ENCODE measurements around the gene DMBX1.

DNA sequence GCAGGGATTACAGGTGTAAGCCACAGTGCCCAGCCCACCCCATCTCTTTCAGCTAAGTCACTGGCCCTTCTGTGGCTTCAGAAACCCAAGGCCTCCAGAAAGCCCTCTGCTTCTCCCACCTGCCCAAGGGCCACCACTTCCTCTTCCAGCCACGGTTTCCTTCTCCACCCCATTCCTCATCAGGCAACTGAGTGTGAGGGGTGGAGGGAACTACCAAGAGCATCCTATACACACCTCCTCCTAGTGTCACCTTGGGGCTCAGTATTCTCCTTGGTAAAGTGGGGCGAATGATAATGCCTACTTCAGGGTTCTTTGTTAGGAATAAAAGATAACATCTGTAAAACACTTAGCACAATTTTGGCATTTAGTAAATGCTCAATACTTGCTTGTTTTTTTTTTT lies 31.8 kb downstream of the DMBX1 start:
- TF ChIP-seq ZNF780A (CRISPR knock-in tag; IDR thresholded peaks at IDR 0.05): no peak
- no peak for TF ChIP-seq SMARCA5 (IDR thresholded peaks at IDR 0.05)
- TF ChIP-seq ZNF311 (CRISPR knock-in tag; IDR thresholded peaks at IDR 0.05): no peak
- TF ChIP-seq EP300 (IDR thresholded peaks at IDR 0.05; ENCODE audit: low read length): no peak
- TF ChIP-seq, protein P1, sequence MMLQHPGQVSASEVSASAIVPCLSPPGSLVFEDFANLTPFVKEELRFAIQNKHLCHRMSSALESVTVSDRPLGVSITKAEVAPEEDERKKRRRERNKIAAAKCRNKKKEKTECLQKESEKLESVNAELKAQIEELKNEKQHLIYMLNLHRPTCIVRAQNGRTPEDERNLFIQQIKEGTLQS (IDR thresholded peaks at IDR 0.05): no peak
- TF ChIP-seq, protein P1 (CRISPR knock-in tag; conservative IDR thresholded peaks at IDR 0.05): no peak
- no peak for TF ChIP-seq EHMT2 (IDR thresholded peaks at IDR 0.05)
- no peak for TF ChIP-seq ZNF274 (IDR thresholded peaks at IDR 0.05; ENCODE audit: borderline replicate concordance, low read depth, low read length)
- TF ChIP-seq, protein P2, sequence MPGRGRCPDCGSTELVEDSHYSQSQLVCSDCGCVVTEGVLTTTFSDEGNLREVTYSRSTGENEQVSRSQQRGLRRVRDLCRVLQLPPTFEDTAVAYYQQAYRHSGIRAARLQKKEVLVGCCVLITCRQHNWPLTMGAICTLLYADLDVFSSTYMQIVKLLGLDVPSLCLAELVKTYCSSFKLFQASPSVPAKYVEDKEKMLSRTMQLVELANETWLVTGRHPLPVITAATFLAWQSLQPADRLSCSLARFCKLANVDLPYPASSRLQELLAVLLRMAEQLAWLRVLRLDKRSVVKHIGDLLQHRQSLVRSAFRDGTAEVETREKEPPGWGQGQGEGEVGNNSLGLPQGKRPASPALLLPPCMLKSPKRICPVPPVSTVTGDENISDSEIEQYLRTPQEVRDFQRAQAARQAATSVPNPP (IDR thresholded peaks at IDR 0.05; ENCODE audit: borderline replicate concordance, insufficient read depth, insufficient read length): no peak
- TF ChIP-seq, protein P3, sequence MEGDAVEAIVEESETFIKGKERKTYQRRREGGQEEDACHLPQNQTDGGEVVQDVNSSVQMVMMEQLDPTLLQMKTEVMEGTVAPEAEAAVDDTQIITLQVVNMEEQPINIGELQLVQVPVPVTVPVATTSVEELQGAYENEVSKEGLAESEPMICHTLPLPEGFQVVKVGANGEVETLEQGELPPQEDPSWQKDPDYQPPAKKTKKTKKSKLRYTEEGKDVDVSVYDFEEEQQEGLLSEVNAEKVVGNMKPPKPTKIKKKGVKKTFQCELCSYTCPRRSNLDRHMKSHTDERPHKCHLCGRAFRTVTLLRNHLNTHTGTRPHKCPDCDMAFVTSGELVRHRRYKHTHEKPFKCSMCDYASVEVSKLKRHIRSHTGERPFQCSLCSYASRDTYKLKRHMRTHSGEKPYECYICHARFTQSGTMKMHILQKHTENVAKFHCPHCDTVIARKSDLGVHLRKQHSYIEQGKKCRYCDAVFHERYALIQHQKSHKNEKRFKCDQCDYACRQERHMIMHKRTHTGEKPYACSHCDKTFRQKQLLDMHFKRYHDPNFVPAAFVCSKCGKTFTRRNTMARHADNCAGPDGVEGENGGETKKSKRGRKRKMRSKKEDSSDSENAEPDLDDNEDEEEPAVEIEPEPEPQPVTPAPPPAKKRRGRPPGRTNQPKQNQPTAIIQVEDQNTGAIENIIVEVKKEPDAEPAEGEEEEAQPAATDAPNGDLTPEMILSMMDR (IDR thresholded peaks at IDR 0.05 in 2 of 3, conservative IDR thresholded peaks at IDR 0.05 in 1 of 3; ENCODE audit: insufficient read depth in 2 of 3, low read depth in 1 of 3, low read length in 3 of 3): no peak
- TF ChIP-seq, protein P4, sequence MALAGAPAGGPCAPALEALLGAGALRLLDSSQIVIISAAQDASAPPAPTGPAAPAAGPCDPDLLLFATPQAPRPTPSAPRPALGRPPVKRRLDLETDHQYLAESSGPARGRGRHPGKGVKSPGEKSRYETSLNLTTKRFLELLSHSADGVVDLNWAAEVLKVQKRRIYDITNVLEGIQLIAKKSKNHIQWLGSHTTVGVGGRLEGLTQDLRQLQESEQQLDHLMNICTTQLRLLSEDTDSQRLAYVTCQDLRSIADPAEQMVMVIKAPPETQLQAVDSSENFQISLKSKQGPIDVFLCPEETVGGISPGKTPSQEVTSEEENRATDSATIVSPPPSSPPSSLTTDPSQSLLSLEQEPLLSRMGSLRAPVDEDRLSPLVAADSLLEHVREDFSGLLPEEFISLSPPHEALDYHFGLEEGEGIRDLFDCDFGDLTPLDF (CRISPR knock-in tag; IDR thresholded peaks at IDR 0.05): no peak
- TF ChIP-seq NONO (IDR thresholded peaks at IDR 0.05; ENCODE audit: low read depth in 2 of 2, low read length in 1 of 2): no peak
- TF ChIP-seq, protein P5, sequence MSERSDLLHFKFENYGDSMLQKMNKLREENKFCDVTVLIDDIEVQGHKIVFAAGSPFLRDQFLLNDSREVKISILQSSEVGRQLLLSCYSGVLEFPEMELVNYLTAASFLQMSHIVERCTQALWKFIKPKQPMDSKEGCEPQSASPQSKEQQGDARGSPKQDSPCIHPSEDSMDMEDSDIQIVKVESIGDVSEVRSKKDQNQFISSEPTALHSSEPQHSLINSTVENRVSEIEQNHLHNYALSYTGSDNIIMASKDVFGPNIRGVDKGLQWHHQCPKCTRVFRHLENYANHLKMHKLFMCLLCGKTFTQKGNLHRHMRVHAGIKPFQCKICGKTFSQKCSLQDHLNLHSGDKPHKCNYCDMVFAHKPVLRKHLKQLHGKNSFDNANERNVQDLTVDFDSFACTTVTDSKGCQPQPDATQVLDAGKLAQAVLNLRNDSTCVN (CRISPR knock-in tag; IDR thresholded peaks at IDR 0.05): no peak
- TF ChIP-seq ARNT (IDR thresholded peaks at IDR 0.05): no peak
